C4-2B (cell line): ENCODE measurements around the gene TAS2R43.

ENCODE experiments used
- CTCF ChIP-seq: fragments of 450-650 bp; conservative IDR thresholded peaks from 2 replicates; pipeline ENCODE4 v1.5.1; 2017; ENCODE audit warnings: mild to moderate bottlenecking
- ZFX ChIP-seq: fragments of 450-650 bp; IDR thresholded peaks from 2 replicates; pipeline ENCODE4 v1.6.1; 2017

DNA sequence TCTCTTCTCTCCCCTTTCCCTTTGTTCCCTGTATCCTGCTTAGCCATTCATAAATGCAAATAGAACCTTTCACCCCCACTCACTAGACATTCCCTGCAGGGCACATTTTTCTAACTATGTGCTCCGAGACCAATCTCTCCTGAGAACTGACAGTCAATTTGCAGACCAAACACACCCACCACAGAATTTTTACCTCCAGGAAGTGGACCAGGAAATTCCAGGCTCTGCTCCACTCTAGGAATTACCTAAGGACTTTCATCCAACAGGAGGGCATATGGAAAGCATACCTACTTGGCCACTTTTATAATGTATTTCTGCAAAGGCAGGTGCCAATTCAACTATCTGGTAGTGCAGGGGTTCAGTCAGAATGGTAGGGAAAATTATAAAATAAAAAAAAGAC is 21.1 kb downstream of the TAS2R43 start:
- TF ChIP-seq CTCF (no peak), ZFX (no peak)
